GM12864 (cell line): ENCODE results near the gene APC.
A peak's percentile ranks its signal among the peaks of the same experiment; 100 is the strongest.

Experiments used
- DNase-seq: peaks from one replicate; pipeline ENCODE4 v3.0.0-alpha.2; 2011; ENCODE audit warnings: low read depth
- H3K4me3 ChIP-seq: 2 replicates; pipeline ENCODE4 v1.5.1; 2011; ENCODE audit warnings: mild to moderate bottlenecking, low read depth, low read length, control low read depth
- CTCF ChIP-seq: IDR thresholded peaks from 2 replicates; pipeline ENCODE4 v1.5.1; 2011; ENCODE audit warnings: low read depth, mild to moderate bottlenecking, moderate library complexity, low read length, control low read depth, inconsistent platforms; ENCODE audit errors: missing control alignments

APC gene

GRCh38 chr5:112743631-112744030, 5.9 kb downstream of the APC start:
- no peak for TF ChIP-seq CTCF
- DNase-seq: no peak
- H3K4me3 ChIP-seq: no peak overlapping the region

GRCh38 chr5:112752335-112752734, 14.7 kb downstream of the APC start:
- no peak for TF ChIP-seq CTCF
- no peak for DNase-seq
- H3K4me3 ChIP-seq: no peak overlapping the region

GRCh38 chr5:112755703-112756102, 18.0 kb downstream of the APC start:
- no peak for DNase-seq
- H3K4me3 ChIP-seq: no peak overlapping the region
- no peak for TF ChIP-seq CTCF

- H3K4me3 ChIP-seq: no peak overlapping the region
- TF ChIP-seq CTCF: peak; percentile 56
- peak; percentile 44 for DNase-seq
These were observed 20.0 kb downstream of the APC start for GRCh38 chr5:112757468-112758208.

- DNase-seq: no peak
- H3K4me3 ChIP-seq: no peak overlapping the region
- TF ChIP-seq CTCF: no peak
These were observed 21.0 kb downstream of the APC start for GRCh38 chr5:112758676-112759075.

- no peak overlapping the region for H3K4me3 ChIP-seq
- TF ChIP-seq CTCF: no peak
- no peak for DNase-seq
These were observed 24.6 kb downstream of the APC start for GRCh38 chr5:112762113-112762810.
